Measurements from ENCODE around the gene PDK2.

The PDK2 gene

DNA sequence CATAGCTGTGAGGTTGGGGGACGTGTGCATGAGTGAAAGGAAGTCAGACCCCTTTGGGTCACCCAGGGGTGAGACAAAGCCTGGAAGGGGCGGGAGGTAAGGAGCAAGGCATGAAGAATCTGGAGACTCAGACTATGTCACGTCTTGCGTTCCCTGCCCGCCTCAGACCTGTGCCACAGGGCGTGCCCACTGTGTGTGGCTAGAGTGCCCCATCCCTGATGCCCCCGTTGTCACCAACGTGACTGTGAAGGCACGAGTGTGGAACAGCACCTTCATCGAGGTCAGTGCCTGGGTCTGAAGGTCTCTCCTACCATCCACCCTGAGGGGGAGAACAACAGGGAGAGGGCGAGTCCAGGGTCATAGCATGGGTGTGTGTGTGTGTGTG is 15.1 kb upstream of the PDK2 start:
- no peak for DNase-seq

DNA sequence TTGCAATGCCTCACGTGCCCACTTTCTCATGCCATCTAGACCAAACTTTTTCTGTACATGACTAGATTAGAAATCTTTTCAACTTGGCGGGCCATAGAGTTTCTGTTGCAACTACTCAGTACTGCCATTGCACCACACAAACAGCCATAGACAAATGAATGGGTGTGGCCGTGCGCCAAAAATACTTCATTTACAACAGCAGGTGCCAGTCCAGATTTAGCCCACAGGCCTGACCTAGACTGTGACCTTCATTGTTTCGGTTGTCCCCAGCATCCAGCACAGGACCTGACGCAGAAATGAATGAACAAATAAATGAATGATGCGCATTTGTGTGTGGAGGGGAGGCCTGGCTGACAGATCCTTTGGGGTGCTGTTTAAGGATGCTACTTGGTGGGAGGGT is 14.3 kb upstream of the PDK2 start:
- no peak for DNase-seq

DNA sequence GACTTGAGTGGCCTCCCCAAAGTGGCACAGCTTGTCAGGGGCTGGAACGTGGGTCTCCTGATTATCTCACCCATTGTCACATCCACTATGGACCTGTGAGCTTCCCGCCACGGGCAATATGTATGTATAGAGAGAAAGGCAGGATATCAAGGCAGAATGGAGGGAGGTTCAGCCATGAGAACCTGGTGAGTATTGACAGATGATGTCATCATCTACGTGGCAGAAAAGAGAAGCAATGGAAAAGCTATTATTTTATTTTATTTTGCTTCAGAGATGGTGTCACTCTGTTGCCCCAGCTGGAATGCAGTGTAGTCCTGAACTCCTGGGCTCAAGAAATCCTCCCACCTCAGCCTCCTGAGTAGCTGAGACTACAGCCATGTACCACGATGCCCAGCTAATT is 13.4 kb upstream of the PDK2 start:
- DNase-seq: no peak

DNA sequence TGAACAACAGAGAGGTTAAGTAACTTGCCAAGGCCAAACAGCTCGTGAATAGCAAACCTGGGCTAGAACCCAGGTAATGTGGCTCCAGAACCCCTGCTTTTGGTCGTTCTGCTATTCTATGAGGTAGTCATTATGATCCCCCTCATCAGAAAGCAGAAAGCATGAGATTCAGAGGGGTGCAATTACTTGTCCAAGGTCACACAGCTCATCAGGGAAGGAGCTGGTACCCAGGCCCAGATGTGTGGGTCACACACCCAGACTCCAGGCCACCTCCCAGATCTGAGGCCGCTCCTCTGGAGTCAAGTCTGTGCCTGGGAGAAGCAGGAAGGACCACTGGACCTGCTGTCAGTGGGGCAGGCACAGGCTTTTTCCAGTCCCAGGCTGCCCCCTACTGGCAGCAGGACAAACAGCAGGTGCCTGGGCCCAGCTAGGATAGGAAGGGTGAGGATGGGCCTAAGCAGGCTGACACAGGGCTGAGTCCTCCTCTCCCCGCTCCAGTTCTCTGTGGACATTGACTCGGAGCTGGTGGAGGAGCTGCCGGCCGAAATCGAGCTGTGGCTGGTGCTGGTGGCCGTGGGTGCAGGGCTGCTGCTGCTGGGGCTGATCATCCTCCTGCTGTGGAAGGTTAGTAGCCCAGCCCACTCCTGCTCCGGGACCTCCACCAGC is 7.8 kb upstream of the PDK2 start:
- DNase-seq: peak in 1 of 2 experiments; percentile 13

DNA sequence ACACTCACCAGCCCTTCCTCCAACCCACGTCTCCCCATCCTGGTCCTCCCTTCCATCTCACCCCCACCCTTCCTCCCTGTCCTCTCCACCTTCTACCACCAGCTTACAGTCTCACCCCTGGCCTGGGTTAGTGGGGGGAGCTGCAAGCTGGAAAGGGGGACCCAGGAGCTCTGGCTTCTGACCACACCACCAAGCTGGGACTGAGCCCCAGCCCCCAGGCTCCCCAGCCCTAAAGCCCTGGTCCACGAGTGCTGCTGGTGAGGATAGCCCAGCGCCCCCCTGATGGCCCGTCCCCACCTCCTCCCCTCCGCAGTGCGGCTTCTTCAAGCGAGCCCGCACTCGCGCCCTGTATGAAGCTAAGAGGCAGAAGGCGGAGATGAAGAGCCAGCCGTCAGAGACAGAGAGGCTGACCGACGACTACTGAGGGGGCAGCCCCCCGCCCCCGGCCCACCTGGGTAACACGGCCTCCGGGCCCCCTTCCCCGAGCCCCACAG is 7.2 kb upstream of the PDK2 start:
- no peak for DNase-seq

DNA sequence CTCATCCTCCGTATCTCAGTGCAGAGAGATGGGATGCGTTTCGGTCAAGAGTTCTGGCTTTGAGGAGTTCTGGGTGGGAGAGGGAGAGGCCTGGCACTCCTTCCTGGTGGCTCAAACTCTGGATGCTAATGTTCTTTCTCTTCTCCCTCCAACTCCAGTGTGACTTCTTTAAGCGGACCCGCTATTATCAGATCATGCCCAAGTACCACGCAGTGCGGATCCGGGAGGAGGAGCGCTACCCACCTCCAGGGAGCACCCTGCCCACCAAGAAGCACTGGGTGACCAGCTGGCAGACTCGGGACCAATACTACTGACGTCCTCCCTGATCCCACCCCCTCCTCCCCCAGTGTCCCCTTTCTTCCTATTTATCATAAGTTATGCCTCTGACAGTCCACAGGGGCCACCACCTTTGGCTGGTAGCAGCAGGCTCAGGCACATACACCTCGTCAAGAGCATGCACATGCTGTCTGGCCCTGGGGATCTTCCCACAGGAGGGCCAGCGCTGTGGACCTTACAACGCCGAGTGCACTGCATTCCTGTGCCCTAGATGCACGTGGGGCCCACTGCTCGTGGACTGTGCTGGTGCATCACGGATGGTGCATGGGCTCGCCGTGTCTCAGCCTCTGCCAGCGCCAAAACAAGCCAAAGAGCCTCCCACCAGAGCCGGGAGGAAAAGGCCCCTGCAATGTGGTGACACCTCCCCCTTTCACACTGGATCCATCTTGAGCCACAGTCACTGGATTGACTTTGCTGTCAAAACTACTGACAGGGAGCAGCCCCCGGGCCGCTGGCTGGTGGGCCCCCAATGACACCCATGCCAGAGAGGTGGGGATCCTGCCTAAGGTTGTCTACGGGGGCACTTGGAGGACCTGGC is 6.0 kb upstream of the PDK2 start:
- DNase-seq: no peak

DNA sequence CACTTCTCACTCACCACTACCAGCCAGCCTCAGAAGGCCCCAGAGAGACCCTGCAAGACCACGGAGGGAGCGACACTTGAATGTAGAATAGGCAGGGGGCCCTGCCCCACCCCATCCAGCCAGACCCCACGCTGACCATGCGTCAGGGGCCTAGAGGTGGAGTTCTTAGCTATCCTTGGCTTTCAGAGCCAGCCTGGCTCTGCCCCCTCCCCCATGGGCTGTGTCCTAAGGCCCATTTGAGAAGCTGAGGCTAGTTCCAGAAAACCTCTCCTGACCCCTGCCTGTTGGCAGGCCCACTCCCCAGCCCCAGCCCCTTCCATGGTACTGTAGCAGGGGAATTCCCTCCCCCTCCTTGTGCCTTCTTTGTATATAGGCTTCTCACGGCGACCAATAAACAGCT is 5.1 kb upstream of the PDK2 start:
- DNase-seq: no peak

DNA sequence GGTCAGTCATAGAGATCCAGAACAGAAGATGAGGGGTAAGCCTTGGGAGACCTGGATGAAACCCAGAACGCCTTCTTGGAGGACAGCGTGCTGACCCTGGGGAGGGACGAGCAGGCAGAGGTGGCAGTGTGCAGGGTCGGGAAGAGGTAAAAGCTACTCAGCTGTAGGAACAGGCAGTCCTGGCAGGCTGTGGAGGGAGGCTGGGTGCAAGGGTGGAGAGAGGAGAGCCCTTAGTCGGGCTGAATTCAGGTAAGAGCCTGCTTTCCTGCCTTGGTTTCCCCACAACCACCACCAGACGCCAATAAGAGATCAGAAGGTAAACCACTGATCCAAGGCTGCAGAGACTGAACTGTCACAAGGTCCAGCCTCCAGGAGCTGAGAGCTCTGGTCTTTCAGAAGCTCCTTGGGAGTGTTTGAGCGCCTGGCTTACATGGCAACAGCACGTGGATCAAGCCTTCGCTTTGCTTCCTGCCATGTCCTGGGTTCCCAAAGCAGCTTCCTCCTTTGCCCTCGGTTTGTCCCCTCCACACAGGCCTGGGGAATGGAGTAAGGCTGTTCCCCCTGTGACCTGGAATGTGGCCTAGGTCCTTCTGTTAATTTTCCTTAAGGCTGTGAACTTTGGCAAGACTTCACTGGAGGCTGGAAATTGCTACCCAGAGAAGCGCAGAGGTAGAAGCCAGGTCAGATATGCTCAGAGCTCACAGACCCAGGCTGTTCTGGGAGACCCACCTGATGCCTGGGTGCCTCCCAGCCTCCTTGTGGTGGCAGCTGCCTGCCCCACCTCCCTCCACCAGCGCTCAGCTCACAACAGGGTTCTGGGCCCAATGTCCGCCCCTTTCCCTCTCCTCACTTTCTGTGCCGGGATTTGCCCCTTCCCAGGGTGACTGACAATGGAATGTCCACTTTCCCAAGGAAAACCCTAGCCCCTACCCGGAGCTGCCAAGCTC is 3.9 kb upstream of the PDK2 start:
- no peak for DNase-seq

DNA sequence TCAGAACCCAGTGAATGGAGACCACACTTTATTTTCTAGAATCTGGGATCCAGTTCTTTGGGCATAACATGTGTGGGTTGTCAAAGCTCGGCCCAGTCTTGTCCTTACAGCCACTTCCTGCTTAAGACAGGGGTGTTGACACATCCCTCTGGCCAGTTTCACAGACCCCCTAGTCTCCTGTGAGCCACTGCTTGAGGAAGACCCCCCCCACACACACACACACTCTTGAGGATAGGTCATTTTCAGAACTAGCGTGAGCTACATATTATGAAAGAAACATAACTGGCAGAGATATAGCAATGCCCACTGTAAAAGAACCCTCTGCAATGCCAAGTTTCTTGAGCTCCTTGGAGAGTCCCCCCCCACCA is 3.2 kb upstream of the PDK2 start:
- DNase-seq: no peak

DNA sequence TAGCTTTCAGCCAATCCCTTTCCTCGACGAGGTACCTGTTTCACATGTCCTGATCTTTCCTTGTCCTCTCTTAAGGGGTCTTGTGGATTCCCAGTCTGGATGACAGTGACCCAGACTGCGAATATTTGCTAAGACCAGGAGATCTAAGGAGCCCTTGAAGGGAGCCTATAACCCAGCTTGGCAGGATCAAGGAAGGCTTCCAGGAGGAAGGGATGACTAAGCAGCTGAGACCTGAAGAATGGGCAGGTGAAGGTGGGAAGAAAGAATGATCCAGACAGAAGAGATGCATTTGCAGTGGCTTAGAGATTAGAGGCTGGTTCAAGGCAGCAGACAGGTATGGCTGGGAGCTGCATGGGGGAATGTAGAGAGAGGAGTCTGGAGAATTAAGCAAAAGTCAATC is 1.9 kb upstream of the PDK2 start:
- DNase-seq: no peak

DNA sequence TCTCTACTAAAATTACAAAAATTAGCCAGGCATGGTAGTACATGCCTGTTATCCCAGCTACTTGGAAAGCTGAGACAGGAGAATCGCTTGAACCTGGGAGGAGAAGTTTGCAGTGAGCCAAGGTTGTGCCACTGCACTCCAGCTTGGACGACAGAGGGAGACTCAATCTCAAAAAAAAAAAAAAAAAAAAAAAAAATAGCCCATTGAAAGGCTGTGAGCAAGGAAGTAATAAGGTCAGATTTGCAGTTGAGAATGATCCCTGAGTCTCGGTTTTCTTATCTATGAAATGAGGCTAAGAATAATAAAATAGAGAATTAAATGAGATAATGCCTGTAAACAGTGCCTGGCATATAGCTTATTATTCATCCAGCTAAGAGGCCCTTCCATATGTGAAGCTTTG is 1.3 kb upstream of the PDK2 start:
- DNase-seq: no peak

DNA sequence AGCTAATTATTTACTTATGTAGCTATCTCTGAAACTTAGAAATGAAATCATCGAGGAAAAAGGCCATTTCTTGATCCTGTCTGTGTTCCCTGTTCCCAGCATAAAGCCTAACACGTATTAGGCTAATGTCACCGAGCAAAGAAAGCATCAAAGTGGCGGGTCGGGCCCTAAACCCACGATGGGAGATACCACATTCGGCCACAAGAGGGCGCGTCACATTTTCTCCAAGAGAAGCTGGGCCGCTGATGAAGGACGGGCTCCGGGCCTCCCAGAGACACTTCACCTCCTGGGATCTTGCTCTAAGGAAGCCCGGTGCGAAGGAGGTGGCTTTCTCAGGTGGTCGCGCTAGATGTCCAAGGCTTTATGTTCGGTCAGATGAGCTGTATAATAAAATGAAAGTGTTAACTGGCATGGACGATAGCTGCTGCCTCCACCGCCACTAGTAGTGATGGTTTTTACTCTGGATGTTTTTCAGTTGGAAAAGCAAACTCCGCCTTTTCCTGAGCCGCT is 853 bp upstream of the PDK2 start:
- peak; percentile 56 to 83 for DNase-seq

DNA sequence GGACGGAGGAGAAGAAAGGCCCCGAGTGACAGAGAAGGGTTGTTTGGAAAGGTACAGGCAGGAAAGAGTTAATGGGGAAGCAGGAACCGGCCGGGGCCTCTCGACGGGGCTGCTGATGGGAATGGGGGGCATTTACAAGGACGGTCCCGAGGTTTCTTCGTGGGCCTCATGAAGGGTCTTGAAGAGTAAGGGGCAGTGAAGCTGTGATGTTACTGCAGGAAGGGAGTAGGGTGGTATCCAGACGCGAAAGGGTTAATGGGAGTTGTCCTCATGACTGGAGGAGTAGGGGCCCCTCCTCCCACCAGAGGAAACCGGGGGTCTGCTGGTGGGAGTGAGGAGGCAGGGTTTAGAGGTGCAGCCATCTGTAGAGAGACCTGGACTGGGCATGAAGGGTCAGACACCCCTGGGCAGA is 481 bp downstream of the PDK2 start:
- DNase-seq: no peak

DNA sequence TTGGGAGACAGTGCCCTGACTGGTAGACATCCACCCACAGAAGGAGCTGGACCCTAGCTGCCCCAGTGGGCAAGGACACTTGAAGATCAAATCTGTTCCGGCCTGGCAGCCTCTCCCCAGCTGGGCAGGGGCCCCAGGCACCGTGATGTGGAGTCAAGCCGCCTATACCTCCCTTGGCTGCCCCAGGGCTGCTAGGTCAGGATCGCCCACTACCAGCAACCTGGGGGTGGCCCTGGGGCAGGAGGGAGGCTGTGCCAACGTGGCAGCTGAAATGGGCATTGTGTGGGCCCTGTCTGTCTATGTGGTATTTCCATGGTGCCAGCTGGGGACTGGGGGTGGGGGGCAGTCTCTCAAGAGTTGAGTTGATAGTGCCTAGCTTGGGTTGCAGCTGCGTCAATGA is 941 bp downstream of the PDK2 start:
- DNase-seq: no peak

DNA sequence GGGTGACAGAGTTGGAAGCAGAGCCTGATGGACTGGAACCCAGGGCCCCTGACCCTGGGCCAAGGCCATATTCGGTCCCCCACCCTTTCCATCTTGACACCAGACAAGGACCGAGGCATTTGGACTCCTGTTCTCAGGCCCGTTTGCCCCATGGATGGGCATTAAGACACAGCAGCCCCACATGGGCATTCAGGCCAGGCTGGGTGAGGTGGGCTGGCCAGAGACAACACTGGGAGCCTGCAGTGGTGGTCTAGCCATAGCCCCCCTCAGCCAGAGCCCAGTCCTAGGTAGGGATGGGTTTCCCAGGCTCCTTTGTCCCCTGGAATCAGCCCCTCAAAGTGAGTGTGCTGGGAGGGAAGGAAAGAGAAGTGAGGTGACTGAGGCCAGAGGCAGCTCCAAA is 1.6 kb downstream of the PDK2 start:
- DNase-seq: no peak

DNA sequence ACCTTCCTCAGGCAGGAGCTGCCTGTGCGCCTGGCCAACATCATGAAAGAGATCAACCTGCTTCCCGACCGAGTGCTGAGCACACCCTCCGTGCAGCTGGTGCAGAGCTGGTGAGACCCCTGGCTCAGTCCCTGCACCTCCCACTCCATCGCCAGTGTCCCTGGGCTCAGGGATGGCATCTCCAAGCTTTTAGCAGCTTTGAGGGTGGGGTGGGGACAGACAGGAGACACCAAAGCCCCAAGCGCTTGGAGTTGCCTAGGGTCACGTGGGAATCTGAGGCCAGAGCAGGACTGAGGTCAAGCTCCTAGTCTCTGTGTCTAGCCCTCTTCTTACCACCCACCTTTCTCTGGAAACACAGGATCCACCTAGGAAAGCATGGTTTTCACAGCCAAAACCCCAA is 2.3 kb downstream of the PDK2 start:
- DNase-seq: no peak

DNA sequence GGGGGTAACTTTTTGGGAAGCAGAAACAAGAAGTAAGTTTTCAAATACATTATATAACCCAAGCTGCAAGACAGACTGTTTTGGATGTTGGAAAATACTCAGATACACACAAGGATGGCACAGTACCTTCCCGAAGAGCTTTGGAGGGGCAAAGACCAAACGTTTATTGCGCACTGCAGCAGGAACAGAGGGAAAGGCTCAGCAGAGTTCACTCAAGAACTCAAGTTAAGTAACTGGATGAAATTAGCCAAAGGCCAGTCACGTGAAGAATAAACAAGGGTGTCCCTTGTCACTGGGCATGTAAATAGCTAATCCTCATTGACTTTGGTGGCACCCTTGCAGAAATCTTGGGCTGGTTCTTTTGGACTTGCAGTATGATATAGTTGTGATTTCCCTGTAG is 2.8 kb downstream of the PDK2 start:
- DNase-seq: no peak

DNA sequence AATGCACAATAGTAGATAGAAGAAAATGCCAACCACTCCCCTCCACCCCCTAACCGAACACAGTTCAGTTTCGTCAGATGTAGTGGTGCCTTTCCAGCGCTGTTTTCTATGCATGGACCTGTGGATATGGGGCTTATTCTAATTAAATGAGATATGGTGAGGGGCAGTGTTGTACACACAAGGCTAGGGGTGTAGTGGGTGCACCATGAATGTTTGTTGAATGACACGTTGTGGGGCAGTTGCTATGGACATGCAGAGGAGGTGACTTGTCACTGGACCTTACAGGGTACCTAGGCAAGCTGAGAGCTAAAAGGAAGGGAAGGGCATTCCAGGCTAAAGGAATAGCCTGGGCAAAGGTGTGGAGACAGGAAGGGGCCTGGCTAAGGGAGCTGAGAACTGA is 3.4 kb downstream of the PDK2 start:
- no peak for DNase-seq

DNA sequence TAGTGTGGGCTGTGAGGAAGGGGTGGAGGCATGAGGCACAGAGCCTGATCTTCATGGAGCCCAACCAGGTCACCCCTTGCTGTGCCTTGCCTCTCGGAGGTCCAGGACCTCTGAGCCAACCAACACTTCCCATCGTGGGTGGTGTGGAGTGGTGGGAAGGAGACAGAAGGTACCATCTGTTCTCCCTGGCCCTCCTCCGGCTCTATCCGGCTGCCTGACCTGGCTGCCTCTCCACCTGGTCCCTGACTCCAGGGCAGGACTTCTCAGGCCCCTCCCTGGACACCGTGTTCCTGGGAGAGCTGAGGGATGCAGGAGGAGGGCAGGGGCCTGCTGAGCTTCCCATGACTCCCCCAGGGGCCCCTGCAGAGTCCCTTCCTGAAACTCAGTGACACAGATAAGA is 3.9 kb downstream of the PDK2 start:
- DNase-seq: no peak

DNA sequence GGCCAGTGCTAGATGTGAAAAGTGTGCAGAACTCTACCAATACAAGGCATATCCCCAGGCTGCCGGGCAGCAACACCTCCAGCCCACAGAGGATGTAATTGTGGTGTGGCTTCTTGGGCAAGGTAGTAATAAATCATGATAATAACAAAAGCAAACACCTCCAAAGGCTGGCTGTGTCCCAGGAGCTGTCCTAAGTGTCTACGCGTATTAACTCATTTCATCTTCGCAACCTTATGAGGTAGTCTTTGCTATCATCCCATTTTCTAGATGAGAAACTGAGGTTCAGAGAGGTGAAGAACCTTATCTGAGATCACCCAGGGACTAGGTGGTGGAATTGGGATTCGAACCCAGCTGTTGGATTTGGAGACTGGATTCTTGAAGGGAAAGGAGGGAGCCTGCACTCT is 5.3 kb downstream of the PDK2 start:
- DNase-seq: no peak

DNA sequence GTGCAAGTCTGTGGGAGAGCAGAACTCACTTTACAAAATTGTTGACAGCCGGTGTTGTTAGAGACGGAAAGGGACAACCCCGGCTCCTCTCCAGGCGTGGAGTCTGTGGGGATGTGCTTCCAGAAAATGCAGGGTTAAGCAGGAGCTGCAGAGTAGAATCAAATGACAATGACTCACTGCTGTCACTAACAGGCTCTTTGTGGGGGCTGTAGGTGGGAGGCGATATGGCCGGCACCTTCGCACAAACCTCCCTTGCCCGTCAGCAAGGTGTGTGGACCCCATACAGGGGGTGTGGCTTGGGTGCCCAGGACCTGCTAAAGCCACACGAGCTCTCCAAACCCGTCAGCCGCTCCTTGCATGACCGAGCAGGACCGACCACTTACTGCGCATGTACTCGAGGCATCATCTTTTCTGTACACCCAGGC is 5.8 kb downstream of the PDK2 start:
- no peak for DNase-seq

DNA sequence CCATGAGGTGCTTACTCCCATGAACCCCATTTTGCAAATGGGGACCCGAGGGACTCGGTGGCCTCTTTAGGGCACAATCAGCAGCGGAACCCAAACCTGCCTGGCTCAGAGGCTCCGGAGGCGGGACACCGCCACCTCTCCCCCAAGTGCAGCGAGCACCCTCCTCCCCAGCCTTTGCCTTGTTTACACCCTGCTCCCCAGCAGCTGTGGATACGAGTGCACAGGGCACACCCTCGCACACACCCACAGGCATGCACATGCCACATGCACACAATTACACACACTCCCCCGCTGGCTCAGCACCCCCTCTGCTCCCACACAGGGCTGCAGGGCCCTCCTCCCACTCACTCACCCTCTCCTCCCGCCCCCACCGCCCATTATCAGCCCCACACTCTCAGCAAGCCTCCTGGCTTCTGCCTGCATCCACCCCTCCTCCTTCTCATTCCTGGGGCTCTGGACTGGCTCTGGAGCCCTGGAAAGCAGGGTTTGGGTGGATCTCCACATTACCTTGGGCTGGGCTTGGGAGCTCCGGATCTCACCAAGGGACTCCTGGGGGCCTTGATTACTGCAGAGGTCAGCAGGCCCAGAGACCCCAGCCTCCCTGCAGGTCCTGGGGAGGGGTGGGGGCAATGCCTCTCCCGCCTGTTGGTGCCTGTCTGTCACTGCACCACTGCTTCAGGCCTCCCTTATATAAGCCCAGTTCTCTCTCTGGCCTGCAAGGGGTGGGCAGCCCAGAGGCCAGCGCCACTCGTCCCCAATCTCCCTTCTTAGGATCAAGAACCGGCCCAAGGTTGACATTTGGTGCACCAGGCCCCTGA is 6.4 kb downstream of the PDK2 start:
- no peak for DNase-seq

Data from NCI-H1930 (cell line).